Right cardiac atrium (tissue), 5 donors: ENCODE data around the gene MED28. TPM values are rescaled to one million over a fixed set of nuclear protein-coding genes. Genes with fewer than 3 reads are reported as not detected.

Source experiments
- ATAC-seq, 2 donors: fragments of 200-7000 bp; cut with Tn5 transposase; one replicate each; pipeline versions ENCODE4 v1.8.0 to v1.9.1; 2020; ENCODE audit warnings: moderate library complexity in 2 of 2, mild to moderate bottlenecking in 1 of 2
- DNase-seq, 3 donors: peaks; one replicate each; pipeline ENCODE4 v3.0.0-alpha.2; 2020
- H3K27ac ChIP-seq: one replicate; pipeline ENCODE4 v1.5.1; 2013; ENCODE audit warnings: mild to moderate bottlenecking, low read length, control low read depth, moderate library complexity
- H3K27me3 ChIP-seq: one replicate; pipeline ENCODE4 v1.6.1; 2013; ENCODE audit not compliant: control insufficient read depth, insufficient read depth
- H3K4me1 ChIP-seq: one replicate; pipeline ENCODE4 v1.6.1; 2013; ENCODE audit warnings: low read length; ENCODE audit not compliant: control insufficient read depth, insufficient read depth
- H3K4me3 ChIP-seq: one replicate; pipeline ENCODE4 v1.5.1; 2013; ENCODE audit warnings: low read length, control low read depth
- H3K9me3 ChIP-seq: one replicate; pipeline ENCODE4 v1.6.1; 2013; ENCODE audit warnings: low read length; ENCODE audit not compliant: control insufficient read depth
- WGBS: extraction: QIAGEN DNeasy Blood & Tissue Kit; methylation state at CpG from one replicate; pipeline ENCODE4 v1.1.7; 2013; 5-methylcytosine and 5-hydroxymethylcytosine counted together
- intact Hi-C, 4 donors: fragments of 100-400 bp; cut with DNase I; formaldehyde crosslinking; loops; one replicate each; pipeline versions ENCODE4 v1.11.0 to v1.14.0; 2022 to 2023
- polyA plus RNA-seq: library from polyadenylated mRNA; stranded (reverse); fragments of 200-250 nt; gene quantifications from one replicate; pipeline ENCODE4 v1.2.3, GENCODE V29; 2013
- total RNA-seq, 4 donors: library from RNA; stranded (reverse); fragmentation: NEBNext Ultra II Directional; extraction: Animal tissue kit (Norgen Biotek cat#: 25700); gene quantifications; one replicate each; pipeline ENCODE4 v1.2.1, GENCODE V29; 2021
- donor health status: healthy with polysubstance abuse.
- donor health status: DM: no; HTN: yes; CAD: no.
- donor health status: DM: no; HTN: no; CAD: no.
- donor health status: DM: no; HTN: yes; CAD: no; lungs with severe emphysema.
- donor health status: DM: yes; HTN: yes; CAD: no.

MED28 gene
- total and polyA plus RNA-seq, 5 donors: 10.2 to 34.3 (median 28.2) TPM

DNA sequence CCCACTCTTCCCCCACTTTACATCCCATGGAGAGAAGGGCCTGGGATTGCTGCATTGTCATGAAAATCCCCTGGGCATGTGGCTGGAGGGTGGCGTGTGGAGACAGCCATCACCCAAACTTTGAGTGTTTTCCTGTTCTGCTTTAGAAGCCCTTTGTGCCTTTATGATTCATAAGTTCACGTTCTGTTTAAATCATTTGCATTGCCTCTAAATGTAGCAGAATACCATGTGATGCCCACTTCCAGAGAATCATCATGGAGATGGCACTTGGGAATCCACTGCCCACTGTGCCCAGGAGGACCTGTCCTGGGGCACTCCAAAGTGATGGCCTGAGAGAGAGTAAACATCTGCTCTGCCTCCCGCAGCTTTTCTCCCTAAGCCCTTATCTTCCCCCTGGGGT lies 52.8 kb downstream of the MED28 start:
- no peaks in the 10 kb centered on the region for H3K4me1 ChIP-seq
- no peaks in the 10 kb centered on the region for H3K9me3 ChIP-seq
- intact Hi-C loops: no loop called here
- H3K27ac ChIP-seq: no peak overlapping the region
- 57% methylated on average over 3 of the region's 3 CpGs for WGBS
- no peak for DNase-seq
- no peak for ATAC-seq
- H3K27me3 ChIP-seq: no peaks in the 10 kb centered on the region
- H3K4me3 ChIP-seq: no peak overlapping the region

DNA sequence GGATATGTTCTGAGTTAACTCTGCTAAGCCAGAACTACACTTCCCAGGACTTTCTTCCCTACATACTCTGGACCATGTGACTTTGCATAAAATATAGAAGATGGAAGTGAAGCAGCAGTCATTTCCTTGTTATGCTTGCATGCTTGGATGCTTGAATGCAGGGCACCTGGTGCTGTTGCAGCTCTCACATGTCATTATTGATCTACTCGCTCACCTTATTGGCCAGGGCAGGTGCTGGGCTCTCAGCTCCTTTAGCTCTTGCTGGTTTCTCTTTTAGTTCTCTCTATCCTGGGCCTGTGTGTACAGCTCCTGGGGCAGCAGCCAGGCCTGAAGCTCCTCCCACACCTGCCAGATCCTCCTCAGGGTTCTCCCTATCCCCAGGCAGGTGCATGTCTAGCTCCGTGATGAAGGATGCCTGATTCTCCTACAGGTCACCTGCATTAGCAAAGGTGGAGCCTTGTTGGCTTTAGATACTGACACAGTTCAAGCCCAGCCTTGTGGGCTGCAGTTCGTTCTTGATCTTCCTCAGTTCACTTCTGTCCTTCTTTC lies 53.3 kb downstream of the MED28 start:
- 84% methylated on average over 3 of the region's 3 CpGs for WGBS
- Histone ChIP-seq H3K4me1 (no peaks in the 10 kb centered on the region), H3K27me3 (no peaks in the 10 kb centered on the region), H3K4me3 (no peak overlapping the region), H3K9me3 (no peaks in the 10 kb centered on the region), H3K27ac (no peak overlapping the region)
- intact Hi-C loops: no loop called here
- DNase-seq: no peak
- ATAC-seq: no peak

DNA sequence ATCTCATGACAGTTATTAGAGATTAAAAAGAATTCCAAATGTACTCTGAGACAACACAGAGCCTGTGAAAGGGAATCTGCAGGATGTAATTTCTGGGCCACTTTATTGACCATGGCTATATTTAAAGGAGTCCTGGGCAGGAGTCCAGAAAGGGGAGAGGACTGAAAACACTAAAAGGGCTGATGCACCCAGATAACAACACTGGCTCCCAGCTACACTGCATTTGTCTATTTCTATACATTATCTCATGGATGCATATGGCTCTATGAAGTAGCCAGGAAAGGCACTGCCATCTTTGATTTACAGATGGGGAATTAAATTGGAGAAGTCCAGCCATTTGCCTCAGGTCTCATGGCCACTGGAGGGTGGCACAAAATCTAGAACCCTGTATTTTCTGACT lies 56.0 kb downstream of the MED28 start:
- intact Hi-C loops: no loop called here
- DNase-seq: no peak
- Histone ChIP-seq H3K4me3 (no peak overlapping the region), H3K9me3 (no peaks in the 10 kb centered on the region), H3K27me3 (no peaks in the 10 kb centered on the region), H3K27ac (no peak overlapping the region), H3K4me1 (no peaks in the 10 kb centered on the region)
- ATAC-seq: no peak

DNA sequence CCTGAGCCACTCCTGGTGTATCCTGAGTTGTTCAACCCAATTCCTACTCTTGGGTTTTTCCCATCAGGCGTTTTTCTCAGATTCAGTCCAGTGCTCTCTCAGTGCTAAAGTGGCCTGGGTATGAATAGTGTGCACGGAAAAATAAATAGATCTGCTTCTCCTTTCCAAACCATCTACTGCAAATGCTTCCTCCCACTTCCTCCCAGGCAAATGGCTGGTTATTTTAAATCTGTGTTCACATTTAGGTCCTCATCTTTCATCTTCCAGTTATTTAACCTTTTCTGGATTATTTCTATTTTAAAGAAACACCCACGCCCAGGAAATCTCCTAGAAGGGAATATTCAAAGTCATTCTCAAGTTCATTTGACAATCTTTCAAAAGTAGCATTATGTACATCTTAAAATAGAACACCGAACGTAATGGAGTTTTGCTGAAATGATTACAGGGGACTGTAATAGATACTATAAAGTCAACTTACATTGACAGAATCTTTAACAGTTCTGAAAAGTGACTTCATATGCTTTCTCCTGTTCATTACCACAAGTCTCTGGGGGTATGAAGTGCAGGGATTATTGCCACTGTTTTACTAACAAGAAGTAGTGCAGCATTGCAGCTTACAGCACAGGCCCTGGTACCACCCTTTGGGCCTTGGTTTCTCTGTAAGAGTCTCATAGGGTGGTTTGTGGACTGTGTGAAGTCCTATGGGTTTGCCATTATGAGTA lies 66.3 kb downstream of the MED28 start:
- H3K27ac ChIP-seq: no peak overlapping the region
- no peaks in the 10 kb centered on the region for H3K9me3 ChIP-seq
- no peak for ATAC-seq
- intact Hi-C loops: no loop called here
- H3K4me3 ChIP-seq: no peak overlapping the region
- H3K27me3 ChIP-seq: no peaks in the 10 kb centered on the region
- H3K4me1 ChIP-seq: no peaks in the 10 kb centered on the region
- no peak for DNase-seq
- WGBS: 48% methylated on average over 5 of the region's 5 CpGs

DNA sequence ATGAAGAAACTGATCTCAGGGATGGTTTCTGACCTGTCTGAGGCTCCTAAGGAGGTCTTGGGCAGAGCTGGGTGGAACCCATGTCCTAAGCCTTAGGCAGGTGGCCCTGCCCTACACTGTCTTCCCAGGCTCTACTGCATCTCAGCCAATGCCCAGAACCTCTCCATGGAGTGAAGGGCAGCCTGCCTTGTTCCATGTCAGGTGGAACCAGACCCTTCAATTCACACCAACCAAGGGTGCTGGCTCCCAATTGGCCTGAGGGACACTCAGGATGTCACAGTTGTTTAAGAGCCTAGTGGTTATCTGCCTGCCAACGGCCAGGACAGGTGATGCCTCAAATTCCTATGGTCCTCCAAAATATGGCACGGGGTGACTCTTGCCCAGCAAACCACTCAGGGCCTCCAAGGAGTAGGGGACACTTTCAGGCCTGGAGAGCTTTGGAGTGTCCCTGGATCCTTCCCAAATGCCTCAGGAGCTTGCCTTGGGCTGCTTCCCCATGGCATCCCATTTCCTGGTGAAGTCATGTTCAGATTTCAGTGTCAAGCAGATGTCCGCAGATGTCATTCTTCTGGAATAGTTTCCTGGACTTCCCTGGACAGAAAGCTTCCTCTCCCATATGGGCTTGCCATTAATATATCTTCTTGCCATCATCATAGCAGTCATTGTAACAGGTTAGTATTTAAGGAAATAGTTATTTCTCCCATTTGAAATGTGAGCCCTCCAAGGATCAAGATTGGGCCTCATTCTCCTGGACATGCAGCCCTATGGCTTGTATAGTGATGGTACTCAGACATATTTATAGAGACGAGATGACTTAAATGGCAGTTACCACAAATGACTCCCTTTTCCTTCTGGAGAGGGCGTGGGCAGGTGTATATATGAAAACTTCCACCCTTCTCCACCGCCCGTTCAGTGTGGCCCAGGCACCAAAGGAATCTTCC lies 67.1 kb downstream of the MED28 start:
- no peak overlapping the region for H3K27ac ChIP-seq
- no peak for ATAC-seq
- H3K4me1 ChIP-seq: no peaks in the 10 kb centered on the region
- H3K9me3 ChIP-seq: no peaks in the 10 kb centered on the region
- DNase-seq: no peak
- 59% methylated on average over 7 of the region's 7 CpGs for WGBS
- intact Hi-C loops: no loop called here
- H3K27me3 ChIP-seq: no peaks in the 10 kb centered on the region
- no peak overlapping the region for H3K4me3 ChIP-seq

DNA sequence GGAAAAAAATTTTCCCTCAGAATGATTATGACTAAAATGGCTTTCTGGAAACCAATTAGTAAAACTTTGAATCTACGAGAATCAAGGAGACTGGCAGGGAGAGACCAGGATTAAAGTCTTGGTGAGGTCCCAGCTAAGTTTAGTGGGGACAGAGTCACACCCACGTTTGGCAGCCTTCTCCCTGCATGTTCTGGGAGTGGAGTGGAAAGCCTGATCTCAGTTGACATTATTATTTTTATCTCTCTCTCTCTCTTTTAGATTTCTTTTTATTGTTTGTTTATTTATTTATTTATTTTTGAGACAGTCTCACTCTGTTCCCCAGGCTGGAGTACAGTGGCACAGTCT lies 67.8 kb downstream of the MED28 start:
- Histone ChIP-seq H3K4me1 (no peaks in the 10 kb centered on the region), H3K4me3 (no peak overlapping the region), H3K27me3 (no peaks in the 10 kb centered on the region), H3K9me3 (no peaks in the 10 kb centered on the region), H3K27ac (no peak overlapping the region)
- WGBS: 61% methylated on average over 2 of the region's 2 CpGs
- DNase-seq (no peak), ATAC-seq (no peak)
- intact Hi-C loops: no loop called here

Other genes starting within 250 kb of the MED28 start
- 10 to 100 TPM; 33.8 to 48.1 (median 44.9) TPM for gene QDPR, start 102.6 kb upstream of the MED28 start, total RNA-seq
- 53.9 TPM for gene QDPR, start 102.6 kb upstream of the MED28 start, polyA plus RNA-seq
- not detected for gene CLRN2, start 99.5 kb upstream of the MED28 start, total RNA-seq
- gene CLRN2, start 99.5 kb upstream of the MED28 start, polyA plus RNA-seq: not detected
- 10 to 100 TPM; 36.1 to 61.6 (median 49.1) TPM for gene LAP3, start 37.4 kb upstream of the MED28 start, total RNA-seq
- 31.2 TPM for gene LAP3, start 37.4 kb upstream of the MED28 start, polyA plus RNA-seq
- not detected for gene FAM184B, start 167.0 kb downstream of the MED28 start, total RNA-seq
- 0.05 TPM for gene FAM184B, start 167.0 kb downstream of the MED28 start, polyA plus RNA-seq
- 10 to 100 TPM; 15.5 to 21.7 (median 18.3) TPM for gene DCAF16, start 196.1 kb downstream of the MED28 start, total RNA-seq
- 9.2 TPM for gene DCAF16, start 196.1 kb downstream of the MED28 start, polyA plus RNA-seq
- 1 to 10 TPM in 1 of 4 donors, under 1 TPM in 3; 0.17 to 1.3 (median 0.64) TPM for gene NCAPG, start 196.3 kb downstream of the MED28 start, total RNA-seq
- gene NCAPG, start 196.3 kb downstream of the MED28 start, polyA plus RNA-seq: 0.14 TPM